Retinal pigment epithelial cell (primary cell): ENCODE data around the gene RGS4.
A peak's percentile ranks its signal among the peaks of the same experiment; 100 is the strongest.

ENCODE experiments used
- DNase-seq: peaks from one replicate; pipeline ENCODE4 v3.0.0-alpha.2; 2010; ENCODE audit warnings: low read depth
- H3K4me3 ChIP-seq: 2 replicates; pipeline ENCODE4 v1.5.1; 2011; ENCODE audit warnings: mild to moderate bottlenecking, low read length, control low read depth, moderate library complexity
- CTCF ChIP-seq: conservative IDR thresholded peaks from 2 replicates; pipeline ENCODE4 v1.5.1; 2011; ENCODE audit warnings: low read depth, low read length, control low read depth, inconsistent platforms

The RGS4 gene

GRCh38 chr1:163069142-163069541 lies at the start of gene RGS4:
Gene RGS4 (plus strand): TSS chr1:163069361. CDS start chr1:163069485, 124 bp downstream.
- peak; percentile 64 for TF ChIP-seq CTCF
- H3K4me3 ChIP-seq = peak within 1 kb of the TSS; percentile 60
- DNase-seq = peak; percentile 88

- TF ChIP-seq CTCF = no peak
- H3K4me3 ChIP-seq = no peak overlapping the region
- no peak for DNase-seq
These were observed 47.0 kb upstream of the RGS4 start for GRCh38 chr1:163022129-163022528.

- TF ChIP-seq CTCF = no peak
- no peak overlapping the region for H3K4me3 ChIP-seq
- DNase-seq = no peak
These were observed 41.6 kb upstream of the RGS4 start for GRCh38 chr1:163027610-163028009.

GRCh38 chr1:163029901-163030300 lies 39.3 kb upstream of the RGS4 start:
- DNase-seq = no peak
- H3K4me3 ChIP-seq = no peak overlapping the region
- TF ChIP-seq CTCF = no peak

- TF ChIP-seq CTCF = no peak
- H3K4me3 ChIP-seq = no peak overlapping the region
- peak; percentile 44 for DNase-seq
These were observed 33.5 kb upstream of the RGS4 start for GRCh38 chr1:163035446-163036249.

GRCh38 chr1:163036671-163037070 lies 32.5 kb upstream of the RGS4 start:
- no peak for TF ChIP-seq CTCF
- H3K4me3 ChIP-seq = no peak overlapping the region

More at GRCh38 chr1:163036671-163037070, 32.5 kb upstream of the RGS4 start:
- no peak for DNase-seq
